Measurements from ENCODE around the gene GDF9. TPM values are rescaled to one million over a fixed set of nuclear protein-coding genes. Genes with fewer than 3 reads are reported as not detected.
"Not testable (repeated sequence)": the region's sequence is repeated elsewhere in the genome, so short reads cannot be mapped to it uniquely, and the experiment has no call there.

GDF9 gene
- total and polyA plus RNA-seq, 2 donors = 0.26 to 0.65 TPM

DNA sequence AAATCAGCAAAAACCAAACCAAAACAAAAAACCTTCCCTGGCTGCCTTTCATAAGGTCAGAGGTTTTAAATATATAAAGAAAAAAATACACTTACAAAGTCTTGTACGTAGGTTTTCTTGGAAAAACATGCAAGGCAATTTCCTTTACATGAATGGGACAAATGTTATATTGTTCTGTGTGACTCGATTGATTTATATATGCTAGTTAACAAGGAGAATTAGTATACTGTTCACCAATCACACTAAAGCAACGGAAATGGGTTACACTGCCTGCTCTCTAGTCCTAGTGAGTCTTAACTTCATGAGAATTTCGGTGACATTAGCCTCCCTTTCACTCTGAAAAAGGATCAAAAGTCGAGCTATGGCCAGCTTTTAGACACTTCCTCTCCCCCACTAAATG, 5.5 kb downstream of the GDF9 start:
- H3K27ac ChIP-seq (ENCODE audit: low read depth) = no peak overlapping the region
- 63% methylated on average over 5 of the region's 5 CpGs for WGBS
- H3K4me3 ChIP-seq (ENCODE audit: low read depth, low read length) = no peak overlapping the region
- H3K4me1 ChIP-seq (ENCODE audit: insufficient read depth) = no peaks in the 10 kb centered on the region
- no peak for DNase-seq (ENCODE audit: extremely low spot score)
- no peaks in the 10 kb centered on the region for H3K36me3 ChIP-seq (ENCODE audit: insufficient read depth)

DNA sequence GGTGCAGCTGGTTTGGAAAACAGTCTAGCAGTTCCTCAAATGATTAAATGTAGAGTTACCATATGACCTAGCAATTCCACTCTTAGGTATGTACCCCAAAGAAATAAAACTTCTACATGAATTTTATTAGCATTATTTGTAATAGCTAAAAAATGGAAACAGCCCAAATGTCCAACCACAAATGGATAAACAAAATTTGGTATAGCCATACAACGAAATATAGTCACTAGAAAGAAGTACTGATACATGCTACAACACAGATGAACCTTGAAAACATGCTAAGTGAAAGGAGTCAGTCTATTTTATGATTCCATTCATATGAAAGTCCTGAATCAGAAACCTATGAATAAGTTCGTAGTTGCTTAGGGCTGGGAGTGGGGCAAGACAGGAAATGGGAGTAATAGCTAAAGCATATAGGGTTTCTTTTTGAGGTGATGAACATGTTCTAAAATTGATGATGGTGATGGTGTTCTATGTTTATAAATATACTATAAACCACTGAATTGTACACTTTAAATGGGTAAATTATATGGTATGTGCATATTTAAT, 6.3 kb downstream of the GDF9 start:
- H3K4me1 ChIP-seq (ENCODE audit: insufficient read depth) = no peaks in the 10 kb centered on the region
- 77% methylated on average over 2 of the region's 2 CpGs for WGBS
- H3K36me3 ChIP-seq (ENCODE audit: insufficient read depth) = no peaks in the 10 kb centered on the region
- no peak overlapping the region for H3K27ac ChIP-seq (ENCODE audit: low read depth)
- no peak for DNase-seq (ENCODE audit: extremely low spot score)
- H3K4me3 ChIP-seq (ENCODE audit: low read depth, low read length) = no peak overlapping the region

DNA sequence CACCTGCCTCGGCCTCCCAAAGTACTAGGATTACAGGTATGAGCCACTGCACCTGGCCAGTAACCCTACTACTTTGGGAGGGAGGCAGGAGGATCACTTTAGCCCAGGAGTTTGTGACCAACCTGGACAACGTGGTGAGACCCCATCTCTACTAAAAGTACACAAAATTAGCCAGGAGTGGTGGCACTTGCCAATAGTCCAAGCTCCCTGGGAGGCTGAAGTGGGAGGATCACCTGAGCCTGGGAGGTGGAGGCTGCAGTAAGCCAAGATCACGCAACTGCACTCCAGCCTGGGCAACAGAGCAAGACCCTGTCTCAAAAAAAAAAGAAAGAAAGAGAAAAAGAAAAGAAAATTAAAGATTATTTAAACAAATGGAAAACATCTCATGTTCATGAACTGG, 10.3 kb downstream of the GDF9 start:
- Histone ChIP-seq H3K36me3 (ENCODE audit: insufficient read depth) (no peaks in the 10 kb centered on the region), H3K4me3 (ENCODE audit: low read depth, low read length) (no peak overlapping the region), H3K4me1 (ENCODE audit: insufficient read depth) (no peaks in the 10 kb centered on the region), H3K27ac (ENCODE audit: low read depth) (no peak overlapping the region)
- 89% methylated on average over 3 of the region's 3 CpGs for WGBS
- no peak for DNase-seq (ENCODE audit: extremely low spot score)

DNA sequence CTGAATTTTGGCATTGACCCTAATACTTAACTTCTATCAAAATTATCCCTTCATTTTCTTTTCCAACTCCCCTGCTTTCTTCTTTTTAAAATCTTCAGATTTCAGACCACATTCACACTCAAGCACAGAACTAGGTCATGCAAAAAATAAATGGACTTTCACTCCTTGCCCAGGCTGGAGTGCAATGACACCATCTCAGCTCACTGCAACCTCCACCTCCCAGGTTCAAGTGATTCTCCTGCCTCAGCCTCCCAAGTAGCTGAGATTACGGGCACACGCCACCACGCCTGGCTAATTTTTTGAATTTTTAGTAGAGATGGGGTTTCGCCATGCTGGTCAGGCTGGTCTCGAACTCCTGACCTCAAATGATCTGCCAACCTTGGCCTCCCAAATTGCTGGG, 11.3 kb downstream of the GDF9 start:
- 96% methylated on average over 5 of the region's 5 CpGs for WGBS
- not testable (repeated sequence) for DNase-seq (ENCODE audit: extremely low spot score); H3K36me3 ChIP-seq (ENCODE audit: insufficient read depth); H3K27ac ChIP-seq (ENCODE audit: low read depth); H3K4me3 ChIP-seq (ENCODE audit: low read depth, low read length); H3K4me1 ChIP-seq (ENCODE audit: insufficient read depth)

DNA sequence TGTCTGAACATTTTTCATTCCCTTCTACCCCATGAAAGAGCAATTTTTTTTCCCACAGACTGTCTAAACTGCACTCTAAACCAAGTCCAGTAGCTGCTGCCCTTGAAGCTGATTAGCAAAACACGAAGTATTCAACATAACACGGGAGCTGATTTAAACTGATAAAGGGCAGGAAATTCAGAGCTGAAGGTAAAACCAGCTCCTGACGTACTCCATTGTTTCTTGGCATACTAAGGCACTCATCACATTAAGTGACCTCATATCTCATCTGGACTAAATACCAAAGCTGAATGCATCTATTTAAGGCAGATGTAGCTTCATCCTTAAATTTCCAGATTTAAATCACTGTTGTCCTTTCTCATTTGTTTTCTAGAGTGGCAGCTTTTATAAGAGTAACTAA, 12.0 kb downstream of the GDF9 start:
- WGBS = 19% methylated on average over 3 of the region's 3 CpGs
- DNase-seq (ENCODE audit: extremely low spot score) = no peak
- no peak overlapping the region for H3K27ac ChIP-seq (ENCODE audit: low read depth)
- H3K4me3 ChIP-seq (ENCODE audit: low read depth, low read length) = no peak overlapping the region
- H3K4me1 ChIP-seq (ENCODE audit: insufficient read depth) = no peaks in the 10 kb centered on the region
- H3K36me3 ChIP-seq (ENCODE audit: insufficient read depth) = no peaks in the 10 kb centered on the region

DNA sequence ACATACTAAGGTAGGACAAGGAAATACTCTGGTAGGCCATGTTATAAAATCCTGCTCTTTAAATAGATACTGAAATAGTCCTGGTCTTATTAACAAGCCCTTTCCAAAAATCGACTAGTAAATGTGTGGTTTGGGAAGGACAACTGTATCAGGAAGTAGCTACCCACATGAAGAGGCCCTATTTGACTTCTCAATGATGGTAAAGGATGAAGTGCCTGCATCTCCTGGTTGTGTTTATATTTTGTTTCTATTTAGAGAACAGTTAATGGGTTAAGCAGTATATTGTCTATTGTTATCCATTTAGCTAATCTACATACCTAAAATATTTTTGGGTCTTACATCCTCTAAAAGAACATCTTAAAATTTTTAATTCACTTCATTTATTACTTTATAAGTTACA, 12.5 kb downstream of the GDF9 start:
- DNase-seq (ENCODE audit: extremely low spot score) = no peak
- Histone ChIP-seq H3K4me3 (ENCODE audit: low read depth, low read length) (no peak overlapping the region), H3K36me3 (ENCODE audit: insufficient read depth) (no peaks in the 10 kb centered on the region), H3K4me1 (ENCODE audit: insufficient read depth) (no peaks in the 10 kb centered on the region), H3K27ac (ENCODE audit: low read depth) (no peak overlapping the region)
- 38% methylated on average over 1 of the region's 1 CpG for WGBS

DNA sequence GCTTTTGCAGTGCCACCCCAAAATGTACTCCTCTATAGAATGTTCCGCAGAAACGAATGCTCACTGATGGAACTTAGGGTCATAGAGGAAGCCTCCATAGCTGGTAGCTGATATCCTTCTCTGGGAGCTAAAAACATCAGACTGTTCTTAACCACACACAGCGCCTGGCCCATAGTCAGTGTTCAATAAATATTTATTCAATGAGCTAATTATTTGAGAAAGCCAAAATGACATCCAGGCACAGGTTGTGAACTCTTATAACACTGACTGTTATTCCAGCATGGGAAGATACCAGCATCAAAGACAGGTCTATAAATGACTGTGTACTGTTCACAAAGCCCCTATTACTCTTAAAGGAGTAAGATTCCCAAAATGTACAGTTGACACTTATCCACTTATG, 12.9 kb downstream of the GDF9 start:
- Histone ChIP-seq H3K4me1 (ENCODE audit: insufficient read depth) (no peaks in the 10 kb centered on the region), H3K27ac (ENCODE audit: low read depth) (no peak overlapping the region), H3K36me3 (ENCODE audit: insufficient read depth) (no peaks in the 10 kb centered on the region), H3K4me3 (ENCODE audit: low read depth, low read length) (no peak overlapping the region)
- WGBS = 77% methylated on average over 3 of the region's 3 CpGs
- no peak for DNase-seq (ENCODE audit: extremely low spot score)

DNA sequence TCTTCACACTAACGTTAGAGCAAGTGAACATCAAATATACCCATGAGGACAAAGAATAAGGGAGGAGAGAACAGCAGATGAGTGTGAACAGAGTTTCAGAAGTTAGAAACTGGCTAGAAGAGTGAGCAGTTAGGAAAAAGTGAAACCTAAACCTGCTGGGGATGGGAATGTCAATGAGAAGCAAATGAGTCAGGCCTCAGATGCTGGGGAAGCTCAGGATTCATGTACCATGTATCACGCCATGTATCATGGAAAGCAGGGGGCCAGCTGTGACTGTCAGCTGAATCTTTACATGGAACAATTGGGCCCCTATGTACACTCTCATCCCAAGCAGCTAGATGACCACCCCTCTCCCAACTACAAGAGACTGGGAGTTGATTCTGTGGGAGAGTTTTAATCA, 16.2 kb downstream of the GDF9 start:
- no peak for DNase-seq (ENCODE audit: extremely low spot score)
- 74% methylated on average over 2 of the region's 2 CpGs for WGBS
- no peak overlapping the region for H3K4me3 ChIP-seq (ENCODE audit: low read depth, low read length)
- H3K27ac ChIP-seq (ENCODE audit: low read depth) = peak overlapping the region; percentile 29
- H3K4me1 ChIP-seq (ENCODE audit: insufficient read depth) = no peaks in the 10 kb centered on the region
- H3K36me3 ChIP-seq (ENCODE audit: insufficient read depth) = no peaks in the 10 kb centered on the region

DNA sequence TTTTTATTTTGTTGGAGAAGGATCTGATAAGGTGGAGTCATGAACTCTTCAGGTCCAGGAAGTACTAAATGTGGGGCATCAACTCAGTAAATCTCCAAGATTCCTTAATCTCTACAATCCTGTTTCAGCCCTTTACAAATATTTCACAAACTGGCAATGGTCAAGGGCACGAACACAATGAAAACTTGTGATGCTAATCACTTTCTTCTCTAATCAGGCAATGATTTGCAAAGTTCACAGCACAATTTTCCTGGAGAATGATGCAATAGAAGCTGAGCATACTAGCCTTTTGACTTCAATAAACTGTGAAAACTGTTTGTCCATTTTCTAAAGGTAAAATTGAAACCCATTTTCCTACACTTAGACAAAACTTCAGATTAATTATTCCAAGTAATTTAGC, 16.9 kb downstream of the GDF9 start:
- no peaks in the 10 kb centered on the region for H3K4me1 ChIP-seq (ENCODE audit: insufficient read depth)
- H3K4me3 ChIP-seq (ENCODE audit: low read depth, low read length) = no peak overlapping the region
- H3K27ac ChIP-seq (ENCODE audit: low read depth) = peak overlapping the region; percentile 50
- WGBS = 39% methylated on average over 1 of the region's 1 CpG
- no peak for DNase-seq (ENCODE audit: extremely low spot score)
- H3K36me3 ChIP-seq (ENCODE audit: insufficient read depth) = no peaks in the 10 kb centered on the region

DNA sequence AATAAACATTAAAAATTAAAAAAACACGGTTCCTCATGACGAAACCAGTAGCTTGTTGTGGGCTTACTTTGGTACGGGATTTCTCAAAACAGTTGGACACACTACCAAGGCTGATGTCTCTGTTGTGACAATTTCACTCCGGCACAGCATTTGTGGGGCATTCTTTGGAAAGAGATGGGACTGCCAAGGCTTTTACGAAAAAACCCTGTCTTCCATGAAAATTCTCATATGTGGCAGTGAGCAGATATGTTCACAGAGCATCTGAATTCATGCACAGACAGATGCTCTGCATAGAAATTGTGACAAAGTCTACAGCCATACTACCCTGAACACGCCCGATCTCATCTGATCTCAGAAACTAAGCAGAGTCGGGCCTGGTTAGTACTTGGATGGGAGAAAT, 18.0 kb downstream of the GDF9 start:
- Histone ChIP-seq H3K36me3 (ENCODE audit: insufficient read depth) (no peaks in the 10 kb centered on the region), H3K4me3 (ENCODE audit: low read depth, low read length) (no peak overlapping the region), H3K4me1 (ENCODE audit: insufficient read depth) (no peaks in the 10 kb centered on the region), H3K27ac (ENCODE audit: low read depth) (no peak overlapping the region)
- no peak for DNase-seq (ENCODE audit: extremely low spot score)
- whole genome bisulfite sequencing = 91% methylated on average over 8 of the region's 8 CpGs

DNA sequence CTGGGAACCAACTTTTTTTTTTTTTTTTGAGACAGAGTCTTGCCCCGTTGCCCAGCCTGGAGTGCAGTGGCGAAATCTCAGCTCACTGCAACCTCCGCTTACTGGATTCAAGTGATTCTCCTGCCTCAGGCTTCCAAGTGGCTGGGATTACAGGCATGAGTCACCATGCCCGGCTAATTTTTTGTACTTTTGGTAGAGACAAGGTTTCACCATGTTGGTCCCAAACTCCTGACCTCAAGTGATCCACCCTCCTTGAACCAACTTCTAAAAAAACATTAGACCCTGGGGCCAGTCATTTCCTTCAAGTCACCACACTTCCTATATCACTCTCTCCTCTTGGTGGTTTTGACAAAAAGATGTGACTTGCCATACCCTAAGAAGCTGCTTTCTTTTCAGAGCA, 25.0 kb downstream of the GDF9 start:
- no peak overlapping the region for H3K4me3 ChIP-seq (ENCODE audit: low read depth, low read length)
- peaks cover 2% of the 10 kb centered on the region for H3K4me1 ChIP-seq (ENCODE audit: insufficient read depth)
- H3K27ac ChIP-seq (ENCODE audit: low read depth) = no peak overlapping the region
- DNase-seq (ENCODE audit: extremely low spot score) = no peak
- H3K36me3 ChIP-seq (ENCODE audit: insufficient read depth) = no peaks in the 10 kb centered on the region
- 88% methylated on average over 4 of the region's 4 CpGs for WGBS

DNA sequence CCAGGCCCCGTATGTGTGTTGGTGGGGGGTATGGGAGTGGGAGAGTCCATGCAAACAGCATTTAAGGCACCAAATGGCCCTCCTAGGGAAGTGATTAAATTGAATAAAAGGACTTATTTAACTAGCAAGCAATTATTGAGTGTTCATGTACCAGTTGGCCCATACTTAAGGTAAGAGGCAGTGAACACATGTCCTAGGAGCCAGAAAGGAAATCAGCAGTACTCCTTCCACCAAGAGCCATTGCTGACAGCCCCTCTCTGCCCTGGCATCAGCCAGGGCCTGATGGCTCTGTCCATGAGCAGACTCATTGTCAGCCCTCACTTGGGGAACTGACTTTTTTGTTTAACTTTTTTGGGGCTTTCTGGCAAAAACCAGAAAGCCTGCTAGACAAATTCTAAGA, 25.4 kb downstream of the GDF9 start:
- peaks cover 2% of the 10 kb centered on the region for H3K4me1 ChIP-seq (ENCODE audit: insufficient read depth)
- 58% methylated on average over 1 of the region's 1 CpG for WGBS
- no peak for DNase-seq (ENCODE audit: extremely low spot score)
- no peaks in the 10 kb centered on the region for H3K36me3 ChIP-seq (ENCODE audit: insufficient read depth)
- peak overlapping the region; percentile 68 for H3K27ac ChIP-seq (ENCODE audit: low read depth)
- H3K4me3 ChIP-seq (ENCODE audit: low read depth, low read length) = no peak overlapping the region

DNA sequence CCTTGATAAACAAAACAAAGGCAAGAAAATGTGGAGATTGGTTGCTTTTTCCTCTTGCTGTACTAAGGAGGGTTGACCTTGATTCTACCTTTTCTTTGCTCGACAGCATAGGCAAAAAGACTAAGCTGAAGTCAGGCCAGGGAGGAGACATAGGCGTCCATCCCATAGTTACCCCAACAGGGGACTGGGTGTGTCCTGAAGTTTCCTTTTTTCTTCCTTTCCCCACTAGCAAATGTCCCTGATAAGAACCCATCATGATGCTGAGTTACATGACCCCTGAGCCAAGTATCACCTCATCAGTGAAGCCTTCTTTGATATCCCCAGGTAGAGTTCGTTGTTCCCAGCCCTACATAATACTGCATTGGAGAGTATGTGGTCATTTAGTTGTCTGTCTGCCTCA, 26.0 kb downstream of the GDF9 start:
- WGBS = 51% methylated on average over 3 of the region's 3 CpGs
- DNase-seq (ENCODE audit: extremely low spot score) = no peak
- H3K4me1 ChIP-seq (ENCODE audit: insufficient read depth) = peaks cover 2% of the 10 kb centered on the region
- peak overlapping the region; percentile 68 for H3K27ac ChIP-seq (ENCODE audit: low read depth)
- no peaks in the 10 kb centered on the region for H3K36me3 ChIP-seq (ENCODE audit: insufficient read depth)
- no peak overlapping the region for H3K4me3 ChIP-seq (ENCODE audit: low read depth, low read length)

DNA sequence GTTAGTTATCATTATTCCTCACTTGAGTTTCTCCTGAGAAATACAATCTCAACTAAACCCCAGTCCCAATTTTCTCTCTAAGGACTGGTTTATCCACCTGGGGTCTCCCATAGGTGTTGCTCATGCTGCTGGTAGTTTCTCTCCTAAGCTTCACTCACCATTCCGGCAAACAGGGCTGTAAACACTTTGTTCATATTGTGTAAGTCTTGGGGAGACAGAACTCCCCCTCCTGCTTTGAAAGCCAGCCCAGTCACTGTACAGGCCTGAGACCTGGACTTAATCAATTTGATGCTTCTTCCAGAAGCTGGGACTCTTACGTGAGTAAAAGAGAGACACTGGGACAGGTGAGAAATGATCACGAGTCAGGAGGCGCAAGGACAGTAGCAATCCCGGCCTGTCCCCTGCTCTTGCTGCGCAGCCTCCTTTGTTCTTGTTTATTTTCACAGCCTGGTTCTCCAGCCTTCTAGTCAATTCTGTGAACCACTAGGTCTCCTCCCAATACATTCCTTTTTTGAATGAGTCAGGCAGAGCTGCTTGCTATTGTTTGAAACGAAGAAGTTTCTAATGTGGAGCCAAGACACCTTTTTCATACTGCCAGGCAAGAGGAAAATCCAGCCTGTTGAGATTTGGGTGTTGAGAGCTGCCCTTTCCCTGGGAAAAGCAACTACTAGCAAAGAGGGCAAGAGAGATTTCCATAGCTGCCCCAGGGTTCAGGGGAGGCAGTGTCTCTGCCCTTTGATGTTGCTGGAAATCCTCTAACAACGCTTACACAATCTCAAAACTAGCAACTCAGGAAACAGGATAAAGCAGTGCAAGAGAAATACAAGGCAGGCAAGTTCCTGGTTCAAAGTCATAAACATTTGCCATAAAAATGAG, 26.6 kb downstream of the GDF9 start:
- Histone ChIP-seq H3K27ac (ENCODE audit: low read depth) (peak overlapping the region; percentile 90), H3K4me1 (ENCODE audit: insufficient read depth) (peaks cover 2% of the 10 kb centered on the region), H3K4me3 (ENCODE audit: low read depth, low read length) (no peak overlapping the region), H3K36me3 (ENCODE audit: insufficient read depth) (no peaks in the 10 kb centered on the region)
- 55% methylated on average over 8 of the region's 8 CpGs for WGBS
- DNase-seq (ENCODE audit: extremely low spot score) = peak; percentile 71

Measured in urinary bladder (tissue), 4 donors.